ENCODE measurements around the gene FGF7. TPM values are rescaled to one million over a fixed set of nuclear protein-coding genes. Genes with fewer than 3 reads are reported as not detected.
A peak's percentile ranks its signal among the peaks of the same experiment; 100 is the strongest.

FGF7 gene
- total and polyA plus RNA-seq, 9 of the 15 experiments (the other 6 are each of a cell fraction or from before 2014, with no cell fraction given): not detected

GRCh38 chr15:49421991-49422390, 1.1 kb upstream of the FGF7 start (continued):
- no peak for TF ChIP-seq FOXK1 (CRISPR knock-in tag; IDR thresholded peaks at IDR 0.05; ENCODE audit: borderline replicate concordance)
- TF ChIP-seq HSF4 (CRISPR knock-in tag; IDR thresholded peaks at IDR 0.05; ENCODE audit: borderline replicate concordance): no peak
- TF ChIP-seq MYC (IDR thresholded peaks at IDR 0.05; ENCODE audit: low read depth, low read length): 0 out of 2 replicates have a peak, but pooled peaks have one; percentile 23
- TF ChIP-seq MYC (CRISPR knock-in tag; IDR thresholded peaks at IDR 0.05; ENCODE audit: borderline replicate concordance, low read depth): no peak
- no peak for TF ChIP-seq ILK (tag; IDR thresholded peaks at IDR 0.05; ENCODE audit: borderline replicate concordance, low read depth)
- TF ChIP-seq ZKSCAN1 (IDR thresholded peaks at IDR 0.05; ENCODE audit: low read depth, low read length): no peak
- TF ChIP-seq CSDE1 (IDR thresholded peaks at IDR 0.05): no peak
- no peak for TF ChIP-seq MTF1 (CRISPR knock-in tag; IDR thresholded peaks at IDR 0.05; ENCODE audit: borderline replicate concordance)
- TF ChIP-seq DMBX1 (CRISPR knock-in tag; IDR thresholded peaks at IDR 0.05; ENCODE audit: borderline replicate concordance): no peak
- TF ChIP-seq E2F8 (IDR thresholded peaks at IDR 0.05; ENCODE audit: low read depth, partially characterized antibody): peak; percentile 71
- no peak for TF ChIP-seq ZEB2 (IDR thresholded peaks at IDR 0.05)
- TF ChIP-seq BDP1 (IDR thresholded peaks at IDR 0.05; ENCODE audit: insufficient read depth, insufficient read length): no peak
- TF ChIP-seq HLTF (IDR thresholded peaks at IDR 0.05): no peak
- TF ChIP-seq NELFE (IDR thresholded peaks at IDR 0.05; ENCODE audit: insufficient read depth, insufficient read length): no peak
- no peak for TF ChIP-seq ZNF431 (CRISPR knock-in tag; IDR thresholded peaks at IDR 0.05)
- TF ChIP-seq HMGN3 (IDR thresholded peaks at IDR 0.05; ENCODE audit: borderline replicate concordance, extremely low read depth, insufficient read length, low read depth, low read length): no peak
- no peak for TF ChIP-seq ZNF277 (CRISPR knock-in tag; IDR thresholded peaks at IDR 0.05; ENCODE audit: borderline replicate concordance)
- TF ChIP-seq ARID2 (IDR thresholded peaks at IDR 0.05): peak; percentile 82
- no peak for TF ChIP-seq HEY1 (CRISPR knock-in tag; IDR thresholded peaks at IDR 0.05; ENCODE audit: borderline replicate concordance)
- no peak for TF ChIP-seq ZNF253 (CRISPR knock-in tag; conservative IDR thresholded peaks at IDR 0.05)
- TF ChIP-seq NR3C1 (CRISPR knock-in tag; IDR thresholded peaks at IDR 0.05): no peak
- no peak for TF ChIP-seq HES1 (IDR thresholded peaks at IDR 0.05; ENCODE audit: low read depth)
- no peak for TF ChIP-seq ZNF695 (CRISPR knock-in tag; IDR thresholded peaks at IDR 0.05)
- no peak for TF ChIP-seq ZNF121 (CRISPR knock-in tag; conservative IDR thresholded peaks at IDR 0.05)
- peak in 1 of 2 experiments; percentile 56; a peak in 1 of 4 replicates for TF ChIP-seq MLLT1 (IDR thresholded peaks at IDR 0.05)
- no peak for TF ChIP-seq POLR2AphosphoS2 (IDR thresholded peaks at IDR 0.05; ENCODE audit: low read length)
